ENCODE measurements around the gene PARL.

Gene PARL

DNA sequence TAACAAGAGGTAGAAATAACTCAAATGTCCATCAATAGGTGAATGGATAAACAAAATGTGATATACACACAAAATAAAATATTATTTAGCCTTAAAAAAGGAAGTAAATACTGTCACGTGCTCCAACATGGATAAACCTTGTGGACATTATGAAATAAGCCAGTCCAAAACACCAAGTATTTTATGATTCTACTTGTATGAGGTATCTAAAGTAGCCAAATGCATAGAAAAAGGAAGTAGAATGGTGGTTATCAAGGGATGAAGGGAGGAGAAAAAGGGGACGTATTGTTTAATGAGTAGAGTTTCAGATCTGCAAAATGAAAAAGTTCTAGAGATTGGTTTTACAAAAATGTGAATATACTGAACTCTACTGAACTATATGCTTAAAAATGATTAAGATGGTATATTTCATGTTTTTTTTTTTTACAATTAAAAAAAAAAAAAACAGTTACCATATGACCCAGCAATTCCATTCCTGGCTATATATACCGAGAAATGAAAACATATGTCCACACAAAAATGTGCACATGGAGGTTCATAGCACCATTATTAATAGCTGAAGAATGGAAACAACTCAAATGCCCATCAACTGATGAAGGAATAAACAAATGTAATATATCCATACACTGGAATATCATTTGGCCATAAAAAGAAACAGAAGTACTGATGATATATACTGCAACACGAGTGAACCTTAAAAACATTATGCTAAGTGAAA lies 30.2 kb downstream of the PARL start:
- DNase-seq (ENCODE audit: low spot score) = no peak

DNA sequence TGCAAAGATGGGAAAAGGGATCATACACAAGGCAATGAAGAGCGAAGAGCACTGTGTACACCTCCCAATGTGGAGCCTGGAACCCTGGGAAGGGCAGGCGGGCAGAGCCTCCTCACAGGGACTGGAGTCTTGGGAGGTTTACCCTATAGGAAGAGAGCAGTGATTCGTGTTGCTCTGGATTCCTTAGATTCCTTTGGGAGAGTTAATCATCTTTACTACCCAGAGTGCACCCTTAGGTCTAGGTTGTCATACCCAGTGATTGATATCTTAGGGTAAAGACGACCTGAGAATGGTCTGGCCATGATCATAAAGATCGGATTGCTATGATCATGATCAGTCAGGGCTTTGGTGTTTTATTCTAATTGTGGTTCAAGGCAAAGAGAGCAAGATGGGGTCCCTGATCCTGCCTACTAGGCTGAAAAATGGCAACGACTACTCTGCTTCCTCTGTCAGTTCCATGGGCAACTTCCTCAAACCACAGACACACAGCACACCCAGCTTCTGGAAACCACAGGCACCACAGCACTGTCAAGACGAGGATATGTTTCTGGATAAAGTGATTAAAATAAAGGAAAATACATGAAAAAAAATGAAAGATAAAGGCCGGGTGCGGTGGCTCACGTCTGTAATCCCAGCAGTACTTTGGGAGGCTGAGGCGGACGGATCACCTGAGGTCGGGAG lies 38.9 kb downstream of the PARL start:
- no peak for DNase-seq (ENCODE audit: low spot score)

DNA sequence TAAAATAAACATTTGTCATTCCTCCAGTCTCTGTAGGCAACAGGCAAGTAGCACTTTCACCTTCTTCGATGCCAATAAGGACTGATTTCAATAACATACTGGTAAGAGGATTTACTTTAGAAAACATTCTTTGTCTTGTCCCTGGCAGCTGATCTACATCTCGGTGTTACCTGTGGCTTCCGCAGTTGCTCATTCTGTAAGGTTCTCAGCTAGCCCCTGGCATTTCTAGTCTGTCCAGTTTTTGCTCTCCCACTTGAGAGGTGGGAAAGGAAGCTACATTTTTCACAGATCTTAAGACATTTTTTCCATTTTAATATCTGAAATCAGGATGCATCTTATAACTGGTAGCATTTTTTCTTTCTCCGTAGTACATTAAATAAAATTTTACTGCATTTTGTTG lies 39.6 kb downstream of the PARL start:
- DNase-seq (ENCODE audit: low spot score) = no peak

DNA sequence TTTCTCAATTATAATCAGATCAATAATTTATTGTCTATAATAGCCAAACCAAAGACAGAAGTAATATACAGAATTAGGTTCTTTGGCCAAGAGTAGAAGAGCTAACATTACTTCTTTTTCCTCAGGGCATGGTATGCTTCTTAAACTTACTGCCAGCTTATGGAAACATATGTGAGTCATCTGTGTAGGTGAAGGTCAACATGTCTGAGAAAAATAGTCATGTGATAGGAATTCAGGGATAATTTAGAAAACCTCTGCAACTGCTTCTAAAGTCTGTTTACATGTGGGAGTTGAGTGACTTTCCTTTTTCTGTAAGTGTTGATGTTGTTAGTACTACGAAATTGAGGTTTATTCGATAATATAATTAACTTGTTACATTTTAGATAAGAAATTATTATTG lies 40.1 kb downstream of the PARL start:
- DNase-seq (ENCODE audit: low spot score) = no peak

GRCh38 chr3:183839751-183840150 lies 44.9 kb downstream of the PARL start:
- DNase-seq (ENCODE audit: low spot score) = no peak

GRCh38 chr3:183837894-183838293 lies 46.8 kb downstream of the PARL start:
- no peak for DNase-seq (ENCODE audit: low spot score)

- DNase-seq (ENCODE audit: low spot score) = no peak
Observed at GRCh38 chr3:183837390-183837789, 47.3 kb downstream of the PARL start.

- no peak for DNase-seq (ENCODE audit: low spot score)
Observed at GRCh38 chr3:183833516-183833915, 51.2 kb downstream of the PARL start.

DNA sequence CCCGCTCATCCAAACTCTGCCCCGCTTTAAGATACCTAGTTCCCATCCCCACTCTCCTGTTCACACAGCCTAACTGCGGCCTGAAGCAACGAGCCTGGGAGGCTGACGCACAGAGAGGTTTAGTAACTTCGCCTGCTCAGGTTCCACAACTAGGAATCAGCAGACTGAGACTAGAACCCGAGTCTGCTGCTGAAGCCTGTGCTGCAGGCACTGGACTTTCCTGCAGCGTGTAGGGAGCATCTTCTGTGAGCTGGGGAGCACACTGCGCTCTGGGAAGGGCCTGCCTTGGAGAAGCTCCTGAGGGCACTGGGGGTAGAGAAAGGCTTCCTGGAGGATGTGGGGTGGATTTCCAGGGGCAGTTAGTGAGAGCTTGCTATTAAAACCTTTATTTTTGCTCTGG lies 54.5 kb downstream of the PARL start:
- DNase-seq (ENCODE audit: low spot score) = no peak

DNA sequence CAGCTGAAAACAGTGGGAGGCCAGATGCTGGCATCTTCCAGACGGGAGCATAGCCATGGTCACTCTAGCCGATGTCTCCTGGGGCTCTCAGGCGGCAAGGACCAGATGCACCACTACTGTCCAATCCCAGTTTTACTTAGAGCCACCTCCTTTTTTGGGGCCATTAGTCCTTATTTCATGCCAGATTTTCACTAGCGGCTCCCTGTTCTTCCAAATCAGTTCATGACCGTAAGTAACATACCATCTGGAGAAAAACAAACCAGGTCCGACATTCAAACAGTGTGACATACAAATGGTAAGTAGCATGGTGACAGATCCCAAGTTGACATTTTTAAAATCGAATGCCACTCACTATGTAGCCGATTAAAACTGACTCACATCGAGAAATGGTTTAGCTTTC lies 55.2 kb downstream of the PARL start:
- DNase-seq (ENCODE audit: low spot score) = no peak

- DNase-seq (ENCODE audit: low spot score) = no peak
Observed at GRCh38 chr3:183828538-183828870, 56.2 kb downstream of the PARL start.

DNA sequence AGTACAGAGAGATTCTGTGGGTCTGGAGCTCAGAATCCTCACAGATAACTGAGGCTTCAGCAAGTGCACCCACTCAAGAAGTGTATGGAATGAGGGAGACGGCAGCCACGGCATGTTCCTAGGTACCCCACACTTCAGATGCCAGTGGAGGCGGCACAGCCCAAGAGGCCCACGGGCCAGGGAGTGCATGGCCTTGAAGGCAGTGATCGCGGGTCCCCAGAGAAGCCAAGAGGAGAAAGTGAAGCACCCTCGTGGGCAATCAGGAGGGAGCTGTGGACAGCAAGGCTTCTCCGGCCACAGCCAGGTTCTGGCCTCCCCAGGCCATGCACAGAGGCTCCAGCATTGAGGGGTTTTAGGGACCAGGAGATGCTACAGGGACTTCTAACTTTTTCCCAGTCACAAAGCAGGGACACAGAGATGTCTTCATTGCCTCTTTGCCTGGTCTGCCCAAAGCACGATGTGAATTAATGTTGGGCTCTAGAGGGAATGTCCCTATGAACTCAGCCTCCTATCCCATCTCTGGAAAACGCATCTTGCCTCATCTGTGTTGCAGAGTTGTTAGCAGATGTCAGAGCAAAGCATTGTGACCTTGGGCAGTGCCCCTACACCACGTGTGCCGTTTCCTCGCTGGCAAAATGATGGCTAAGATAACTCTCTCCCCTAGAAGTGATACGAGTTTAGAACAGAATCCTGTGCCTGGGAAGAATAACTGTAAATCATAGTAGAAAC lies 56.7 kb downstream of the PARL start:
- no peak for DNase-seq (ENCODE audit: low spot score)

DNA sequence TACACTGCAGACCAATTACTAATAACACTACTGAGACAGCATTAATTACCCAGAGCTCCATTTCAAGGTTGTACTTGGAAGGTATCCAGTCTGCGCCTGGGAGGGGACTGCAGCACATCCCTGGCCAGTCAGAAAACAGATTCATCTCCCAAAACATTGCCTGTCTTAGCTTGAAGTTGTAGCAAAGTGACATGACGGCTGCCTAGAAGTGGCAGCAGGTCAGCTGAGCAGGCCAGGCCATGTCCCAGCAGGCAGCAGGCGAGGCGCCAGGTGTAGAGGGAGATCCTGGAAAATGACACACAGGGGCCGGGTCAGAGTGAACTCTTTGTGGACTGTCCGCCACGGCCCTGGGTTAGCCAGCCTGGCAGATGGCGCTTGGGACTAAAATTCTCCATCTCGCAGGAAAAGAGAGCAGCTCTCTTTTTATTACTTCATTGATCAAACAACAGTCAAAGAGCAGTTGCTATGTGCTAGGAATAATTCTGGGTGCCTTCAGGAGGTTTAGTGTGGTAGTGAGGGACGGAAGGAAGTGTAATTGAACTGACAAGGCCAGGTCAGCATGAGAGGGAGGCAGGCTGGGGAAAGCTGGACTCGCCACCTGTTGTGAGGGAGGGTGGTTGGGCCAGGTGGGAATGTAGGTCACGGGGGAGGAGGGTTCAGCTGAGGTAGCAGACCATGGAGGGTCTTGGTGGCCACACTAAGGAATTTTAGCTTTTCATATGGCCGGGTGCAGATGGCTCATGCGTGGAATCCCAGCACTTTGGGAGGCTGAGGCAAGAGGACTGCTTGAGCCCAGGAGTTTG lies 58.0 kb downstream of the PARL start:
- no peak for DNase-seq (ENCODE audit: low spot score)

- no peak for DNase-seq (ENCODE audit: low spot score)
Observed at GRCh38 chr3:183825456-183826161, 59.1 kb downstream of the PARL start, which contains the start of gene MAP6D1. TSS of gene MAP6D1 (minus strand) at chr3:183825577. CDS start at chr3:183825547, 30 bp downstream.

DNA sequence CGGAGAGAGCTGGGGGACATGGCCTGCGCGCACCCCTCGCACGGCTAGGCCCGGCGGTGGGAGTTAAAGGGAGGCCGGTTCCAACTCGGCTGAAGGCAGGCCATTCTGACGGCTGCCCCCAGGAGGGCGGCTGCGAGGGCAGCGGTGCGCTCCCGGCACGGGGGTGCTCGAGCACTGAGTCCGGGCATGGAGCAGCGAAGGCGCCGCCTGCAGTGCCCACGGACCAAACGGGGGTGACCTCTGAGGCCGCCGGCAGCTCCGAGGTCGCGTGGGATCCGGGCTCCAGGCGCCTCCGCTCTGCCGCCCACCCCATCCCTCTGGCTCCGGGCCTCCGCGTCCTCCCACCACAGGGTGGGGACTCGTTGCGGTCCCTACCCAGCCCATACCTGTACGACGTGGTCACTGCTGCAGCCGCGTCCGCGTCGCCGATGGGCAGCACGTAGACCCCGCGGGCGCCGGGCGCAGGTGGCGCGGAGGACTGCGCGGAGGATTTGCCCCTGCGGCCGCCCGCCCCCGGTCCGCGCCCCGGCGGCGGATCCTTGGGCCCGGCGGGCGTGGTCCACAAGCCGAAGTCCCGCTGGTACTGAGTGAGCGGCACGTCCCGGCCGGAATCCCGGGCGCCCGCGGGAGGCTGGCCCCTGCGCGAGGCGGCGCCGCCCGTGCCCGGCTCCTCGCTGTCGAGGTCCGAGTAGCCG lies 59.8 kb downstream of the PARL start:
- DNase-seq (ENCODE audit: low spot score) = no peak

- DNase-seq (ENCODE audit: low spot score) = no peak
Observed at GRCh38 chr3:183823963-183824362, 60.7 kb downstream of the PARL start.

DNA sequence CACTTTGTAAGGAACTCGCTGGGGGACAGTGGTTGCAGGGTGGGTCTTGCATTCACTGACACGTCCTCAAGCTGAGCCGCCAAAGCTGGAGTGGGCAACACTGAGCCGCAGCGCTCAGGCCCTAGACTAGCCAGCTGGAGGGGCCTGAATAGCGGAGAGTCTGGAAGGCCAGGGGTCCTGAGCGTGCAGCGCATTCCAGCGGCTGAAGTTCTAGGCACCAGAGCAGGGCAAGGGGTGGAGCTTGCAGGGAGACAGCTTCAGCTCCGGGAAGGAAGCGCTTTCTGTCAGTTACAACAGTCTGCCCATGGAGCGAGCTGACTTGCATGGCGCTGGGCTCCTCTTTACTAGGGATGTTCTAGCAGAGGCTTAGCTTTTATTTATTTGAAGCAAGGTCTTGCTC lies 62.0 kb downstream of the PARL start:
- DNase-seq (ENCODE audit: low spot score) = no peak

DNA sequence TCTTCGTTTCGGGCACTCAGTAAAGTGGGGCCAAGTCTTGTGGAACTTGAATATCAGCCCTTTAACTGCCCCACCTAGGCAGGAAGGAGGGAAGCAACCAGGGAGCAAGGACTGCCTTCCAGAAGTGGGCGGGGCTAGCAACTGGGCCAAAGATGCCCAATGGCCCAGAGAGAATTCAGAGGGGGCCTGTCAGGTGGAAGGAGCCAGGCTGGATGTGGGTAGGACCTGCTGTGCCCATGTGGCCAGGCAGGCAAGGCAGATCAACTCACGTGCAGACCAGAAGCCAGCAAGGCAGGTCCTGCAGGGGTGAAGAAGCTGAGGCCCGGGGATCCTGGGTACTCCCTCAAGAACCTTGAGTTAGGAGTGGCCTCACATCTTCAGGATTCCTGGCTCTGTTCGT lies 64.8 kb downstream of the PARL start:
- no peak for DNase-seq (ENCODE audit: low spot score)

- no peak for DNase-seq (ENCODE audit: low spot score)
Observed at GRCh38 chr3:183818706-183819624, 65.7 kb downstream of the PARL start.

- DNase-seq (ENCODE audit: low spot score) = no peak
Observed at GRCh38 chr3:183818041-183818620, 66.5 kb downstream of the PARL start.

Data from HuH-7 (cell line).